ENCODE measurements around the gene TRIM67. TPM values are rescaled to one million over a fixed set of nuclear protein-coding genes. Genes with fewer than 3 reads are reported as not detected.

TRIM67 gene
- total RNA-seq, 1 donor from 2014 or later: not detected

GRCh38 chr1:231213831-231214573 is 52.1 kb downstream of the TRIM67 start:
- intact Hi-C loops (cut with micrococcal nuclease): loop anchor here (10.0 kb wide), 1 partner anchor 121 kb away; the partner anchor contains the start of genes EXOC8 and SPRTN
- Mint-ChIP-seq H3K27me3 (no peaks in the 10 kb centered on the region), H3K27ac (no peak overlapping the region), H3K4me3 (no peak overlapping the region), H3K4me1 (peaks cover 41% of the 10 kb centered on the region), H3K9me3 (no peaks in the 10 kb centered on the region), H3K36me3 (ENCODE audit: low read depth) (no peaks in the 10 kb centered on the region)
- TF ChIP-seq CTCF (IDR thresholded peaks at IDR 0.05): no peak
- POLR2A ChIA-PET: interaction anchor here (0.7 to 2.1 kb wide), 2 partner anchors 124 to 175 kb away, joined by 3 to 7 read pairs; partner anchors contain the start of genes EXOC8 and SPRTN
- no peak for DNase-seq
- ATAC-seq (ENCODE audit: low read depth): no peak
- CTCF ChIA-PET: interaction anchor here (1.4 kb wide), 1 partner anchor 297 kb away, joined by 4 read pairs; no protein-coding TSS in a partner anchor

- peak overlapping the region; percentile 78 for H3K4me3 Mint-ChIP-seq
Observed at GRCh38 chr1:231214918-231215680, 53.2 kb downstream of the TRIM67 start.

GRCh38 chr1:231215681-231216385 is 54.0 kb downstream of the TRIM67 start:
- Mint-ChIP-seq H3K4me3 (peak overlapping the region; percentile 78), H3K27ac (peak overlapping the region; percentile 56), H3K36me3 (ENCODE audit: low read depth) (no peaks in the 10 kb centered on the region), H3K4me1 (peaks cover 41% of the 10 kb centered on the region), H3K9me3 (no peaks in the 10 kb centered on the region), H3K27me3 (no peaks in the 10 kb centered on the region)
- CTCF ChIA-PET: interaction anchor here (1.1 to 1.4 kb wide), 2 partner anchors 18 to 299 kb away, joined by 3 to 4 read pairs; no protein-coding TSS in a partner anchor
- no peak for TF ChIP-seq CTCF (IDR thresholded peaks at IDR 0.05)
- POLR2A ChIA-PET: interaction anchor here (1.2 to 2.1 kb wide), 6 partner anchors 11 to 243 kb away, joined by 3 to 12 read pairs (median 6); partner anchors contain the start of genes EXOC8, GNPAT and SPRTN
- ATAC-seq (ENCODE audit: low read depth): no peak
- no peak for DNase-seq
- intact Hi-C loops (cut with micrococcal nuclease): loop anchor here (1.0 to 10.0 kb wide), 4 partner anchors 25 to 574 kb away; partner anchors contain the start of genes COG2, EXOC8, GNPAT and SPRTN

More at GRCh38 chr1:231214918-231215680, 53.2 kb downstream of the TRIM67 start:
- DNase-seq (peak; percentile 21), ATAC-seq (ENCODE audit: low read depth) (peak; percentile 28)
- Mint-ChIP-seq H3K4me1 (peaks cover 41% of the 10 kb centered on the region), H3K9me3 (no peaks in the 10 kb centered on the region), H3K27me3 (no peaks in the 10 kb centered on the region), H3K36me3 (ENCODE audit: low read depth) (no peaks in the 10 kb centered on the region), H3K27ac (peak overlapping the region; percentile 56)
- intact Hi-C loops (cut with micrococcal nuclease): loop anchor here (1.0 to 10.0 kb wide), 4 partner anchors 26 to 573 kb away; partner anchors contain the start of genes COG2, EXOC8, GNPAT and SPRTN
- ChIA-PET POLR2A (interaction anchor here (0.5 to 2.1 kb wide), 8 partner anchors 10 to 430 kb away, joined by 3 to 12 read pairs (median 4); partner anchors contain the start of genes EXOC8, GNPAT and SPRTN), CTCF (interaction anchor here (1.1 to 1.4 kb wide), 2 partner anchors 19 to 299 kb away, joined by 3 to 4 read pairs; no protein-coding TSS in a partner anchor)
- no peak for TF ChIP-seq CTCF (IDR thresholded peaks at IDR 0.05)

- no peak for ATAC-seq (ENCODE audit: low read depth)
- intact Hi-C loops (cut with micrococcal nuclease): loop anchor here (10.0 kb wide), 1 partner anchor 118 kb away; the partner anchor contains the start of genes EXOC8 and SPRTN
- CTCF ChIA-PET: no interaction called here
Observed at GRCh38 chr1:231216498-231216897, 54.6 kb downstream of the TRIM67 start.

More at GRCh38 chr1:231216498-231216897, 54.6 kb downstream of the TRIM67 start:
- no peak for TF ChIP-seq CTCF (IDR thresholded peaks at IDR 0.05)
- Mint-ChIP-seq H3K27ac (no peak overlapping the region), H3K27me3 (no peaks in the 10 kb centered on the region), H3K9me3 (no peaks in the 10 kb centered on the region), H3K4me3 (no peak overlapping the region), H3K4me1 (peaks cover 35% of the 10 kb centered on the region), H3K36me3 (ENCODE audit: low read depth) (no peaks in the 10 kb centered on the region)
- DNase-seq: no peak
- POLR2A ChIA-PET: interaction anchor here (1.1 to 1.9 kb wide), 3 partner anchors 24 to 204 kb away, joined by 3 to 12 read pairs (median 5); partner anchors contain the start of gene GNPAT

Measured in activated B cell treated with CpG ODN at 0.5 μM for 24 hours (primary cell).